ENCODE measurements around the gene ACVR2A. TPM values are rescaled to one million over a fixed set of nuclear protein-coding genes. Genes with fewer than 3 reads are reported as not detected.

Gene ACVR2A
- total and polyA plus RNA-seq, 2 of the 4 experiments (the other 2 are of a cell fraction) = 1.8 to 6.8 TPM

DNA sequence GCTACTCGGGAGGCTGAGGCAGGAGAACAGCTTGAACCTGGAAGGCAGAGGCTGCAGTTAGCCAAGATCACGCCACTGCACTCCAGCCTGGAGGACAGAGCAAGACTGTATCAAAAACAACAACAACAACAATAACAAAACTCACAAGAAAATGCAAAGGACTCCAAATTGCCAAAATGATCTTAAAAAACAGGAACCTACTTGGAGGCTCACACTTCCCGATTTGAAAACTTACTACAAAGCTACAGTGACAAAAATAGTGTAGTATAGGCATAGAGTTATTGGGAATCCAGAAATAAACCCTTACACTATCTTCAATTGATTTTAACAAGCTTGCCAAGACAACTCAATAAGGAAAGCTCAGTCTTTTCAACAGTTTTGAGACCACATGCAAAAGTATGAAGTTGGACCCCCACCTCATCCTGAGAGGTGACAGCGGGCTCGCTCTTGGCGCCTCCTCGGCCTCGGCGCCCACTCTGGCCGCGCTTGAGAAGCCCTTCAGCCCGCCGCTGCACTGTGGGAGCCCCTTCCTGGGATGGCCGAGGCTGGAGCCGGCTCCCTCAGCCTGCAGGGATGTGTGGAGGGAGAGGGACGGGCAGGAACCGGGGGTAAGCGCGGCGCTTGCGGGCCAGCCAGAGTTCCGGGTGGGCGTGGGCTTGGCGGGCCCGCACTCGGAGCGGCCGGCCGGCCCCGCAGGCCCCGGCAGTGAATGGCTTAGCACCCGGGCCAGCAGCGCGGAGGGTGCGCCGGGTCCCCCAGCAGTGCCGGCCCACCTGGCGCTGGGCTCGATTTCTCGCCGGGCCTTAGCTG is 18.3 kb upstream of the ACVR2A start:
- Histone ChIP-seq H3K9me1 (ENCODE audit: insufficient read depth, low read length) (no peaks in the 10 kb centered on the region), H3K79me1 (ENCODE audit: low read depth in 1 of 2, low read length in 2 of 2) (no peaks in the 10 kb centered on the region), H3K4me3 (ENCODE audit: insufficient read depth, low read depth, low read length) (no peak overlapping the region), H2AK9ac (replicated peaks; ENCODE audit: low read depth, low read length, poor library complexity) (no peak overlapping the region), H3K14ac (replicated peaks; ENCODE audit: low read depth, low read length) (no peak overlapping the region), H3K9ac (ENCODE audit: low read depth, low read length) (no peak overlapping the region), H4K20me1 (ENCODE audit: insufficient read depth, low read length) (no peaks in the 10 kb centered on the region), H3K4me2 (ENCODE audit: low read depth, low read length) (no peak overlapping the region), H3K23ac (ENCODE audit: low read depth, low read length) (no peak overlapping the region), H3K4ac (ENCODE audit: low read depth, low read length) (no peak overlapping the region), H3K4me1 (ENCODE audit: control insufficient read depth, insufficient read depth, low read length) (no peaks in the 10 kb centered on the region), H3K9me3 (ENCODE audit: control insufficient read depth, insufficient read depth, low read length) (no peaks in the 10 kb centered on the region), H2BK5ac (ENCODE audit: low read depth, low read length, poor library complexity, severe bottlenecking) (no peak overlapping the region), H3K56ac (ENCODE audit: extremely low read depth, insufficient read depth, low read length) (no peak overlapping the region), H2BK20ac (ENCODE audit: low read depth, low read length) (no peak overlapping the region), H3K18ac (ENCODE audit: low read depth, low read length) (no peak overlapping the region), H3K27ac (ENCODE audit: insufficient read depth, low read length) (no peak overlapping the region), H2BK120ac (ENCODE audit: low read depth, low read length) (no peak overlapping the region), H4K91ac (ENCODE audit: insufficient read depth, low read depth, low read length) (no peak overlapping the region), H3K27me3 (ENCODE audit: control insufficient read depth, insufficient read depth, low read length) (no peaks in the 10 kb centered on the region), H4K8ac (ENCODE audit: low read depth in 2 of 2, low read length in 2 of 2) (no peak overlapping the region), H4K5ac (ENCODE audit: low read depth, low read length) (no peak overlapping the region), H2BK15ac (ENCODE audit: low read depth, low read length) (no peak overlapping the region), H2AK5ac (ENCODE audit: low read depth, low read length) (no peak overlapping the region), H3K36me3 (ENCODE audit: control insufficient read depth, insufficient read depth, low read length) (no peaks in the 10 kb centered on the region), H2AFZ (replicated peaks; ENCODE audit: low read length, poor library complexity) (no peak overlapping the region)
- in situ Hi-C loops (cut with MboI; ENCODE audit: low sequenced_read_pairs) = no loop called here
- POLR2A ChIA-PET (ENCODE audit: unreplicated experiment) = no interaction called here
- no peak for ATAC-seq (ENCODE audit: low read depth)
- TF ChIP-seq RFX5 (IDR thresholded peaks at IDR 0.05; ENCODE audit: low read depth, low read length) (no peak), NFE2L2 (IDR thresholded peaks at IDR 0.05; ENCODE audit: low read depth, low read length) (no peak), ELK1 (IDR thresholded peaks at IDR 0.05; ENCODE audit: borderline replicate concordance, low read depth, low read length) (no peak), SMC3 (IDR thresholded peaks at IDR 0.05; ENCODE audit: low read depth, low read length) (no peak), CHD1 (IDR thresholded peaks at IDR 0.05; ENCODE audit: low read depth, low read length) (no peak), FOS (IDR thresholded peaks at IDR 0.05; ENCODE audit: low read depth, low read length) (no peak), MXI1 (IDR thresholded peaks at IDR 0.05; ENCODE audit: borderline replicate concordance, low read depth, low read length) (no peak), RCOR1 (IDR thresholded peaks at IDR 0.05; ENCODE audit: insufficient replicate concordance, low read length) (no peak), MAZ (IDR thresholded peaks at IDR 0.05; ENCODE audit: borderline replicate concordance, low read depth, low read length) (no peak)
- TF ChIP-seq, protein P1, sequence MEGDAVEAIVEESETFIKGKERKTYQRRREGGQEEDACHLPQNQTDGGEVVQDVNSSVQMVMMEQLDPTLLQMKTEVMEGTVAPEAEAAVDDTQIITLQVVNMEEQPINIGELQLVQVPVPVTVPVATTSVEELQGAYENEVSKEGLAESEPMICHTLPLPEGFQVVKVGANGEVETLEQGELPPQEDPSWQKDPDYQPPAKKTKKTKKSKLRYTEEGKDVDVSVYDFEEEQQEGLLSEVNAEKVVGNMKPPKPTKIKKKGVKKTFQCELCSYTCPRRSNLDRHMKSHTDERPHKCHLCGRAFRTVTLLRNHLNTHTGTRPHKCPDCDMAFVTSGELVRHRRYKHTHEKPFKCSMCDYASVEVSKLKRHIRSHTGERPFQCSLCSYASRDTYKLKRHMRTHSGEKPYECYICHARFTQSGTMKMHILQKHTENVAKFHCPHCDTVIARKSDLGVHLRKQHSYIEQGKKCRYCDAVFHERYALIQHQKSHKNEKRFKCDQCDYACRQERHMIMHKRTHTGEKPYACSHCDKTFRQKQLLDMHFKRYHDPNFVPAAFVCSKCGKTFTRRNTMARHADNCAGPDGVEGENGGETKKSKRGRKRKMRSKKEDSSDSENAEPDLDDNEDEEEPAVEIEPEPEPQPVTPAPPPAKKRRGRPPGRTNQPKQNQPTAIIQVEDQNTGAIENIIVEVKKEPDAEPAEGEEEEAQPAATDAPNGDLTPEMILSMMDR (conservative IDR thresholded peaks at IDR 0.05; ENCODE audit: low read depth, low read length) = no peak
- TF ChIP-seq, protein P2, sequence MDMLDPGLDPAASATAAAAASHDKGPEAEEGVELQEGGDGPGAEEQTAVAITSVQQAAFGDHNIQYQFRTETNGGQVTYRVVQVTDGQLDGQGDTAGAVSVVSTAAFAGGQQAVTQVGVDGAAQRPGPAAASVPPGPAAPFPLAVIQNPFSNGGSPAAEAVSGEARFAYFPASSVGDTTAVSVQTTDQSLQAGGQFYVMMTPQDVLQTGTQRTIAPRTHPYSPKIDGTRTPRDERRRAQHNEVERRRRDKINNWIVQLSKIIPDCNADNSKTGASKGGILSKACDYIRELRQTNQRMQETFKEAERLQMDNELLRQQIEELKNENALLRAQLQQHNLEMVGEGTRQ (IDR thresholded peaks at IDR 0.05; ENCODE audit: low read depth, low read length) = no peak
- intact Hi-C loops (cut with micrococcal nuclease) = no loop called here
- dilution Hi-C loops (cut with HindIII; ENCODE audit: low sequenced_read_pairs, unreplicated experiment) = no loop called here
- CTCF ChIA-PET = no interaction called here
- DNase-seq = no peak
- WGBS, 2 experiments (ENCODE audit: extremely low coverage in 2 of 2, insufficient read length in 1 of 2) = 96% methylated on average over 11 of the region's 41 CpGs; no CpG with 5 or more reads in 1 of the 2 experiments
- BruUV-seq (replicated peaks) = no TSS peak
